HL-60 (cell line): ENCODE measurements around the gene SGK1.

ENCODE experiments used
- CTCF ChIP-seq: IDR thresholded peaks from one replicate; pipeline ENCODE4 v1.5.1; 2011; ENCODE audit warnings: low read length, control low read depth, inconsistent platforms; ENCODE audit not compliant: insufficient read depth
- GABPA ChIP-seq: IDR thresholded peaks from 2 replicates; pipeline ENCODE4 v1.6.1; 2012; ENCODE audit warnings: low read depth
- POLR2AphosphoS5 ChIP-seq: IDR thresholded peaks from 2 replicates; pipeline ENCODE4 v1.6.1; 2012; ENCODE audit warnings: low read depth

- TF ChIP-seq GABPA, result no peak
- TF ChIP-seq CTCF, result no peak
- TF ChIP-seq POLR2AphosphoS5, result no peak
Measured at GRCh38 chr6:134169871-134170486, 147.9 kb downstream of the SGK1 start.
